NB4 (cell line): ENCODE data around the gene GRID2.

Experiments used
- POLR2A ChIP-seq: IDR thresholded peaks from 2 replicates; pipeline ENCODE4 v1.6.1; 2011; ENCODE audit warnings: mild to moderate bottlenecking; ENCODE audit not compliant: insufficient read length; ENCODE audit errors: extremely low read depth
- TF ChIP-seq, protein P1 (sequence below): IDR thresholded peaks from one replicate; pipeline ENCODE4 v1.5.1; 2012; ENCODE audit warnings: low read depth, low read length

DNA sequence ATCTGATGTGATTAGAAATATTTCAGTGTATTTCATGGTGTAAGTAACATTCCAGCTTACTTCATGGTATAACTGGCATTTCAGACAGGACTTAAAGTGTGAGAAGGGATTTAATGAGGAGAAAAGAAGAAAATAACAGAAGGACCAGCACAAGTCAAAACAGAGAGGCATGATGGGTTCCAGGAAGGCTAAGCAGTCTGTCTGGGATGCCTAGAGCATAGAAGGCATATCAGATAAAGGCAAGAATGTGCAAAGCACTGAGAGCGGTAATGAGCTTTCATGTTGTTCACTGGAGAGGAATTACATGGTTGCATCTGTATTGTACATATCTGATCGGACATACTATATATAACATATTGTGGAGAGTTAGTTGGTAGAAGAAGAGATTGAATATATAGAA lies 54.2 kb downstream of the GRID2 start:
- TF ChIP-seq POLR2A, result no peak
- TF ChIP-seq, protein P1, sequence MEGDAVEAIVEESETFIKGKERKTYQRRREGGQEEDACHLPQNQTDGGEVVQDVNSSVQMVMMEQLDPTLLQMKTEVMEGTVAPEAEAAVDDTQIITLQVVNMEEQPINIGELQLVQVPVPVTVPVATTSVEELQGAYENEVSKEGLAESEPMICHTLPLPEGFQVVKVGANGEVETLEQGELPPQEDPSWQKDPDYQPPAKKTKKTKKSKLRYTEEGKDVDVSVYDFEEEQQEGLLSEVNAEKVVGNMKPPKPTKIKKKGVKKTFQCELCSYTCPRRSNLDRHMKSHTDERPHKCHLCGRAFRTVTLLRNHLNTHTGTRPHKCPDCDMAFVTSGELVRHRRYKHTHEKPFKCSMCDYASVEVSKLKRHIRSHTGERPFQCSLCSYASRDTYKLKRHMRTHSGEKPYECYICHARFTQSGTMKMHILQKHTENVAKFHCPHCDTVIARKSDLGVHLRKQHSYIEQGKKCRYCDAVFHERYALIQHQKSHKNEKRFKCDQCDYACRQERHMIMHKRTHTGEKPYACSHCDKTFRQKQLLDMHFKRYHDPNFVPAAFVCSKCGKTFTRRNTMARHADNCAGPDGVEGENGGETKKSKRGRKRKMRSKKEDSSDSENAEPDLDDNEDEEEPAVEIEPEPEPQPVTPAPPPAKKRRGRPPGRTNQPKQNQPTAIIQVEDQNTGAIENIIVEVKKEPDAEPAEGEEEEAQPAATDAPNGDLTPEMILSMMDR, result no peak
